HPDE6-E6E7 (cell line): ENCODE measurements around the gene ACE2.
"Not testable (repeated sequence)": the region's sequence is repeated elsewhere in the genome, so short reads cannot be mapped to it uniquely, and the experiment has no call there.

Experiments used
- DNase-seq: peaks from one replicate; pipeline ENCODE4 v3.0.0; 2011; ENCODE audit warnings: missing footprints; ENCODE audit errors: extremely low spot score

The ACE2 gene

DNA sequence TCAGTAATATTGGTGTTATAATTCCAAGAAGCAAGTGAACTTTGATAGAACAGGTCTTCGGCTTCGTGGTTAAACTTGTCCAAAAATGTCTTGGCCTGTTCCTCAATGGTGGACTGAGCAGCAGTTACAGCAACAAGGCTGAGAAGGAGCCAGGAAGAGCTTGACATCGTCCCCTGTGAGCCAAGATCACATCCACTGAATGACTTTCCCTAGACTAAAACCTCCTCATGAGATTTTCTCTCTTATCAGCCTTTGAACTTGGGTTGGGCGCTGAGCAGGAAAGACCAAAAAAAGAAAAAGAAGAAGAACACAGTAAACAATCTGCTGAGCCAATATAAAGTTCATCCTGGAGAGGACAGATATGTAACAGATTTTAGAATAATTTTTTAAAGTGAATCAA, at the start of gene ACE2:
TSS of gene ACE2 (minus strand) at position 216 of the 400 bp plus-strand sequence. CDS start at position 167, 49 bp downstream.
- no peak for DNase-seq

DNA sequence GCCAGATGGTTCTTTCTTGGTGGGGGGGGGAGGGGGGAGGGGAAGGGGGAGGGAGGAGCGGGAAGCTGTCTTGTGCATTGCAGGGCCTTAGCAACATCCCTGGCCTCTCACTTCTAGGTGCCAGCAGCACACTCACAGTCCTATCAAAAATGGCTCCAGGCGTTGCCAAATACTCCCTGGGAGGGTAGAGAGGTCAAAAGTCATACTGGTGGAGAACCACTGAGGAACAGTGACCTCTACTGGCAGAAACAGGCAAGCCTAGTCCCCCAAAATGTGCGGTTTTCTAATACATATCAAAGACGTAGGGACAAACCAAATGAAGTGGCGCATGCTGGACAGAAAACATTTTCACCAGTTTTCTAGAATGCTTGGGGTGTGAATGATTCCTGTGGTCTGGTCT, 46.8 kb upstream of the ACE2 start:
- DNase-seq: not testable (repeated sequence)

DNA sequence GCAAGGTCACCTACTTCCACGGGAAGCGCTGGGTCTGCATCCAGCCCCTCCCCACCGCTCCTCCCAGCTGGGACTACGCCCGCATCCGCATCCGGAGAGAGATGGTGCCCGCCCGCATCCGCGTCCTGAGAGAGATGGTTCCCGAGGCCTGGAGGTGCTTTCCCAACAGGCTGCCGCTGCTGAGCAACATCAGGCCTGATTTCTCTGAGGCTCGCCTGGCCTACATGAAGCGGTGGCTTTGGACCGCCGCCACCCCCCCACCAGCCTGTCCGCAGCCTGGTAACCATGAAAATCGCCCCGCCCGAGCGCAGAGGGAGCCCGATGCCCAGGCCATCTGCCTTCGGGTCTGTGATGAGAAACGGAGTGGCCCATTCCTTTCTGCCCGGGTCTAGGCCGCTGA, 45.8 kb upstream of the ACE2 start:
- no peak for DNase-seq

DNA sequence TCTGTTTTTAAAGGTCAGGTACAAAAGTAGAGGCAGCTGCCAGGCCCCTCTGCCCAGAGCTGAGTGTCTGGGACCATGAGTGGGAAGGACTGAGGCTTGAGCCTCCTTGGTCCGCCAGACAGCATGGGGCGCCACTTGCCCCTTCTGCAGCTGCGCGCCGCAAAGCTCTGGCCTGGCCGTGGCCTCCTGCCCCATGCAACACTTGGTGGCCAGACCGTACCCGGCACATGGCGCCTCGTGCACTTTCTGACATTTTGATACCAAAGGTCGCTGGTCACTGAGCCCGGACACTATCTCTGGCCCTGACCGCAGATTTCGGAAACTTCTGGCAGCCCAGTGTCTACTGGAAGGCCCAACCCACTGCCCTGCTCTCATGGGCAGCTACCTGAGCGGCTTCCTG, 45.3 kb upstream of the ACE2 start:
- DNase-seq: no peak

DNA sequence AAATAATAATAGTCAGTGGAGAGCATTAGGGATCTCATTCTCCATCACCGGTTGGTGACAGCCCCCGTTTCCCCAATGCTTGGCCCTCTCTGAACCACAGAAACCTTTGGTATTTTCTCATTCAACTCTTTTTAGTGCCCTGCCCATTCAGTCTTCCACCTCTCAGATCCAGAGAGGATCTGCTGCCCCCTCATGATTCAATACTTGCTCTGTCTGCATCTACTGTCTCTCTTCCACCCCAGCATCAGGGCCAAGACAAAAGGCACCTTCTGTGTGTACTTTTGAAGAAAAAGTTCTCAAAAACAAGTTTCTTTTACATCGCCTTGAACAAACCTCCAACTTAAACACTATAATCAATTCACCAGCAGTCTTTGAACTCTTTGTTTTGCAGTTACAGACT, 44.5 kb upstream of the ACE2 start:
- DNase-seq: no peak

DNA sequence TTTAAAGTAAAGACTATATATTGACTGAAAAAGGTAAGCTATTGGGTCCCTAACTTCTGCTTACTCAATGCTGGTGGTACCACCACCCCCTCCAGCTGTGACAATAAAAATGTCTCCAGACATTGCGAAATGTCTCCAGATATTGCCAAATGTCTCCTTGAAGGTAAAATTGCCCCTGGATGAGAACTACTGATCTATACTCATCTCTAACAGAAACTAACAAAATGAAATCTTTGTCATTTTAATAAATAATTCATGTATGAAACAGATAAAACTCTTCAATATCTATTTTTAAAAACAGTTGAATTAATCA, 43.8 kb upstream of the ACE2 start:
- DNase-seq: no peak

DNA sequence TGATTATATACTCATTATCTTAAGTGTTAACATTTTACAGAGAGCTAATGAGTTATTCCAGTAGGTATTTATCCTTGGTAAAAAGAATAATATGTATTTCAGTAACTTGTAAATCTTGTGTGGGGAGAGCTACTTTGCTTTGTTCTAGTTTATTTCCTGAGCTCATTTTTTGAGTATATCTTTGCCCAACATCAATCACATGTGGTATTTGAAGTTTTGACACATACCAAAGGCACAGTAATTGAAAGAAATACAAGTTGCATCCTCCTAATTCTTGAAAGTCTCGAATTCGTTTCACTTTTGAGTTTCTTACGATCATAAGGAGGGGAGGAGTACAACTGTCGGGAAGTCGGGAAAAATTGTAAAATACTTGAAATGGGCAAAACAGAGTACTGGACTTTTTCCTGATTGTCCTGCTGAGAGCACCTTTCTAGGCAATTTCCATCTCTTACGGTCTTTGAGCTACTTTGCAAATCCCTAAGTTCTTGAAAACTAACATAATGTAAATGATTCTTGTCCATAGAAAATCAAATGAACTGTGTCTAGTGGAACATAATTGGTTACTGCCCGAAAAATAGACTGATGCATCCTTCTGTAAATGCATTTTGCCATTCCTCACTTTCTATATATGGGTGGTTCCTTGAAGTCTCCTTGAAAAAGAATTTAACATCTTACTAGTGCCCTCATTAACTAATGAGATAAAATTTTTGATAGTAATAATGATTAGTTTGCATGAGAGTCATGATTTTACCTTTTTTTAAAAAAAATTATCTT, 43.2 kb upstream of the ACE2 start:
- DNase-seq: no peak

DNA sequence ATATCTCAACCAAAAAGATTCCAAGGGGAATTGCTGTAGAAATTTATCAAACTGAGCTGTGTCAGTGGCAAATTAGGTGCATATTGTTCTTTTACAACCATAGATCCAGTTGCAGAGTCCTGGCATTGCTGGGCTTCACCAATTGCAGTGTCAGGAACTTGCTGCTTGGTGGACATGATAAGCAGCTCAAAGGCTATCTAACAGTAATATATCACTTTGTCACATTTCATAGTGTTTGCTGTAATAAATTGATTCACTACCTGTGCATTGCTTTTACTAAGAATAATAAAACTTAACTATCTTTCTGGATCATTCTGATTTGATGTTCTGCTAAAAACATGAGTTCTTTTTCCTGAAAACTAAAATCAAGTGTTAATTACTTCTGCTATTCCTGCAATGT, 30.9 kb upstream of the ACE2 start:
- DNase-seq: no peak

DNA sequence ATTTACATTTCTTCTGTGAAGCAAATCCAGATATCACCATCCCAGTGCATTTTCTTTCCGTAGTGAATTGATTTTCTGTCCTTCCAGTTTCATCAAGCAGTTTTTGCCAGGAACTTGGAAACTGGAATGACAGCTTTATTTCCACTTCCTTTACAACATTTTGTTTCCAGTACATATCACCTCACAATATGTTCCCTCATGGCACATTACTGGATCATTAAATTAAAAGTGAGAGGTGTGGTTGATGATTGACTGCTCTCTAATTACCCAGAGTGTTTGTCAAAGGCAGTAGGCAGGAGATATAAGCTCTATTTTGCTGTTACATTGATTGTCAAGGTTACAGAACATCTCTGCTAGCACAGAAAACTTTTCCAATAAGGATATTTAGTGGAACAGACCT, 22.3 kb upstream of the ACE2 start:
- DNase-seq: no peak

DNA sequence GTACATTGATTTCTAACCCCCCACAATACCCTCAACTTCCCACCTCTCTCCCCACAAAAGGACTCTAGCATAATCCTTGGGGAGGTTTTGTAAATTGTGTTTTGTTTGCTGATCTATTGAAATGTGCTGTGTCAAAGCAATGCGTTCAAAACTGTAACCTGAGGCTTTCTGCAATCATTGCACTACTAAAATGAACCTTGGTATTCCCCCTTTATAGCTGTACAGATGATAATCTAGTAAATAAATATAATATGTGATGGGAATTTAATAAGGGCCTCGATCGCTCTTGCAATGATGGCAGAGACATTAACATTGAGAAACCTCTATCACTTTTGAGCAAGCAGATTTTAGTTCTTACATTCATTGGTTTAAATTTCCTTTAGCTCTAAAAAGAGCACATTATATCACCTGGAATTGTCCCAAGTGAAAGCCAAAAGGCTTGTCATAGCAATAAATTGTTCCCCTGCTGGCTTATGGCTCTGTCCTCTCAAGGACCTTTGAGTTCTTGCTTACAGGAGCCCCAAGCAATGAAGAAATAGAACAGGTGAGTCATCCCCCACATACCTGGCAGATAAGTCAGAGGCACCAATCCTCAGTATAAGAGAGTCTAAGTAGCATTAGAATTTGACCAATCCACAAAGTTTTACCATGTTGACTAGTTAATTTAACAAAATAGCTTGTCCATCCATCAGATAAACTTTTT, 18.4 kb upstream of the ACE2 start:
- peak; percentile 66 for DNase-seq

DNA sequence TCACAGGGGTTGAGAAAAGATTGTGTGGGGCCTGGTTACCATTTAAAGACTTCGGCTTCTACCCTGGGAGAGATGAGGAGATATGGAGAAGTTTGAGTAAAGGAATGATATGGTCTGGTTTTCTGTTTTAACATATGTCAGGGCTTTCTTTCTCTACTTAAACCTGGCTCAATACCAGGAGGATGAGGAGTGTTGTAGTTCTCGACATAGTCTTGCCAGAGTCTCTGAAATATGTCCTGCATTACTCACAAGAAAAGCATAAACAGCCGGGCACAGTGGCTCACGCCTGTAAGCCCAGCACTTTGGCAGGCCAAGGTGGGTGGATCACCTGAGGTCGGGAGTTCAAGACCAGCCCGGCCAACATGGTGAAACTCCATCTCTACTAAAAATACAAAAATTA, 16.4 kb upstream of the ACE2 start:
- DNase-seq: no peak

DNA sequence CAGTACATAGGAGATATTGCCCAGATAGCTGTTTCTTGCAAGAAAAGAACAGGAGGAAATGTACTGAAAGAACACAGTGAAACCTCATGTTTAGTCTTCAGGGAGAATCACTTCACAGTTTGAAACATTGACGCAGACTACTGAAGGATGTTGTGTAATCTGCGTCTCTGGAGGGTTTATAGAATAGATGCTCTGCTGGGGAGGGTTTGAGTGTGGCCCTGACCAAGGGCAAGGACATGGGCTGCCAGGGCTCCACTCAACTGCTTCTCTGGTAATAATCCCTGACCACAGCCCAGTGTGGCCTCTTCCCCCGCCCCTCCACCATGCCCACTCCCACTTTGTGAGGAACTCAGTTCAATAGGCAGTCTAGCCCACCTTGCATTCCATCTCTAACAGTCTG, 15.8 kb upstream of the ACE2 start:
- DNase-seq: no peak

DNA sequence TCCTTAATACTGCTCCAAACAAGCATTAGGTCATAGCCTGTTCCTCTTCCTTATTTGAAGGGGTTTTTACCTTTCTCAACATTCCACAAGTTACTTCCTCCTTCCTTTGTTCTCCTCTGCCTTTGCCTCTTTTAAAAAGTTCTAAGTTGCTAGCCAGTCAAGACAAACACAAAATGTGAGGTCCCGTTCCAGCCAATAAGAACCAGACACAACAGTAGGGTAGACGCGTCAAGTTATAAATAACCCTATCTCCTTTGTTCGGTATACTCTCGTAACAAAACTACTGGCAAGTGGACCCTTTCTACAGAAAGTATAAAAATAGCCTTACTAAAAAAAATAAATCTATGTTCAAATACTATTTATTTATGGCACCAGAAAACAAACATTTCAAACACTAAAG, 6.3 kb upstream of the ACE2 start:
- no peak for DNase-seq

DNA sequence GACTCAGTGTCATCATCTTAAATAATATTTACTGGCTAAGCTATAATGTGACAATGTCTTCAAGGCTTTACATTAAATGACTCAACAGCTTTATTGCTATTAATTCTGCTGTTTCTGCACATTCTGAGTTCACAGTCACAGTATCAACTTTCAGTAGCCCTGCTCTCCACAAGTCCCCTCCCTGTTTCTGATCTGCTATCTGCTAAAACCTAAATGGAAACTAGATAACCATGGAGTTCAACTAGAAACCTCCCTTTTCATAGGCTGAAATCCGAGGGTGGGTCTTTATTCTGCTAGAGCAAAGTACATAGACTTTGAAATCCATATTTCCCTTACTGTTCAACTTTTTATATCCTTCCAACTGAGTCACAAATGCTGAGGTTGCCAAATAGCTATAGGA, 5.4 kb upstream of the ACE2 start:
- DNase-seq: no peak

DNA sequence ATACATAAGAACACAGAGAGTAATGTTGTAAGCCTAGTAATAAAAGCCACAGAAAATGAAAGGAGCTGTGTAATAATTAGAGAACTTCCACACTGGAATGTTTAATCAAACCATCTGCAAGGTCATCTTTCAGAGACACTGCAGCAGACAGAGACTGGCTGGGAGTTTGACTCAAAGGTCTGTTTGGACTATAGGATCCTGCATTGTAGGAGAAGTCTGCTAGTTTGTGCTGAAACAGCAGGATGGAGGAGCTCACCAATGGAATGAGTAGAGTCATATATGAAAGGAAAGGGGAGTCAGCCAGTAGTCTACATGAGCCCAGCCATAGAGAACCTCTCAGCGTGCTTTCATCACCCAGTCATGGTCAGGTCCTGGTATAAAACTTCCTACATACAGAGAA, 4.5 kb upstream of the ACE2 start:
- no peak for DNase-seq

DNA sequence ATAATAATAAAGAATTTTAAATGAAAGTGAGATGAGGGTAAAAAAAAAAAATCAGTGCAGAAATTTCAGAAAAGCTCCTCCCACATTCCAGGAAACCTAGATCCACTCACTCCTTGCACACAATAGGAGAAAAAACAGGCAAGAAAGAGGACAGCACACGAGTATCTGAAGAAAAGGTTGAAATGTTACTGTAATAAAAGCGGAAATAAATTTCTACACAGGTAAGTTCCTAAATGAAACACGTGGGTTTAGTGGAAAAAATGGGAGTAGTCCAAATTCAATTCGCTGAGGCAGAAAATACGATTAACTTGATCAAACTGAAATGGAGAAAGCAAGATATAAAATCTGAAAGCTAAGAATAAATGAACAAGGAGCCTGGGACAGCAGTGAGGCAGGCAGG, 2.0 kb upstream of the ACE2 start:
- no peak for DNase-seq

DNA sequence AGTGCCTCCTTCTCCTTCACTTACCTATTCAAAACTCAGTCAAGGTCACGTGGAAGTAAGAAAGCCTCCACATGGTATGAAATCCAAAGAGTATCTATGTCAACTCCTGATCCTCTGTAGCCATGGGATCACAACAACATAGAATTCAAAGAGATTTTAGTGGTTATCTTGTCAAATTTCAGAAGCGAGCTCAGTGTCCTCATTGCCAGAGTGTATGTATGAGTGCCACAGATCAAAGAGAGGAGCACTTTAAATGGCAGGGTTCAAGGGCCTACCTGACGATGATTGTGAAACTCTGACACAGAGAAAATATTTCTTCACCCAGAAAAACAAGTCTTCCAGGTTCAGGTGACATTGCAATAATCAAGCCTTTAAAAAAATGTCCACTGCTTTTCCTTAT, 1.2 kb upstream of the ACE2 start:
- DNase-seq: no peak

DNA sequence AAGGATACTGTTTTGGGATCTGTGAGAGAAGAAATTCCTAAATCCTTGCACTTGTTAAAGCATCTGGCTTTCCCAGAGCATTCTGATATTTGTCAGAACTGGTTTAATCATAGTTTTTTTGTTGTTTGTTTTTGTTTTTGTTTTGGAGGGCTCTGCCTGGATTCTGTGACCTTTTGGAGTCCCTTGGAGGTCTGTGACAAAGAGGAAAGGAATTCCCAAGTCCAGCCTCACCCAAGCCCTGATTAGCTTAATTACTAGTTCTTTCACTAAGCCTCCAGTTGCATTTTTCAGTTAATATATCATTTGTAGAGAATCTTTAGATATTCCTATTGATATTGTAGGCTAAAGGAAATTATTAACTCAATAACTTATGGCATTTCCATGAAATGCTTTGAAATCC, 711 bp downstream of the ACE2 start:
- no peak for DNase-seq

DNA sequence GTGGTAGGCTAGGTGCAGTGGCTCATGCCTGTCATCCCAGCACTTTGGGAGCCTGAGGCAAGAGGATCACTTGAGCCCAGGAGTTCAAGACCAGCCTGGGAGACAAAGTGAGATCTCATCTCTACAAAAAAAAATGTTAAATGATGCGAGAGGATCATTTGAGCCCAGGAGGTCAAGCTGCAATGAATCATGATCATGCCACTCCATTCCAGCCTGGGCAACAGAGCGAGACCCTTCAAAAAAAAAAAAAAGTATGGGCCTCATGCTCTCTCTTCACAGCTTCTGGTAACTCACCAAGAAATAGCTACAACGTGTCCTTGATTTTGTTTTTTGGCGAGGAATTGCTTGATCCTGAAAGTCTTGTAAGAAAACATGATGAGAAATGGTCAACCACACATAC, 1.3 kb downstream of the ACE2 start:
- DNase-seq: no peak

DNA sequence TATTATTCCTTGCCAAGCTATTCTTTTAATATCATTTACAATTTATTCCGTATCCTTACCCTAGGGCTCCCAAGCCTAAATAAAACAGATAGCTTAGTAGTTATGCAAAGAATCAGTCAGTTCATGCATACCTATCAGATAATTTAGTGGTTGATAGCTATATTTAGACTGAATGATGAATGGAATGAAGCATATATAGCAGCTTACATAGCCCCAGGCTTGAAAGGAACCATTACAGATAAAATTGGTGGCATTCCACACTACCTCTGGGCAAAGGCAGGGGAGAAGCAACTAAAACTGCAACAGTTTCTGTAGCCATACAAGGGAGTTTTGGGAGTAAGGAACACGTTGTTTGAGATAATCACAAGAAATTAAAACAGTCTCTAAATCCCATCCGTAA, 2.7 kb downstream of the ACE2 start:
- DNase-seq: no peak

DNA sequence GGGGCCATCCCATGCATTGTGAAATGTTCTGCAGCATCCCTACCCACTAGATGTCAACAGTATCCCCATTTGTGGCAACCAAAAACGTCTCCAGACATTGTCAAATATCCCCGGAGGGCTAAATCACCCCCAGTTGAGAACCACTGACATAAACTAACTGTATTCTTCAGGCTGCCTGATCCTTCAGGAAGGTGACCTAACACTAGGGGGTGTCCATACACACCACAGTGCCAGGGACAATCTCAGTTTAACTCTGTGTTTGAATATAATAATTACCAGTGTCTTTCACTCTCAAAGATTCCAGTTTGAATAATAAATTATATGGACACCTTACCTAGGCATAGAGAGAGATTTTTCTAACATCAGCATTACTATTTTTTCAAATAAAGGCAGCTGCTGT, 6.4 kb downstream of the ACE2 start:
- peak; percentile 44 for DNase-seq

DNA sequence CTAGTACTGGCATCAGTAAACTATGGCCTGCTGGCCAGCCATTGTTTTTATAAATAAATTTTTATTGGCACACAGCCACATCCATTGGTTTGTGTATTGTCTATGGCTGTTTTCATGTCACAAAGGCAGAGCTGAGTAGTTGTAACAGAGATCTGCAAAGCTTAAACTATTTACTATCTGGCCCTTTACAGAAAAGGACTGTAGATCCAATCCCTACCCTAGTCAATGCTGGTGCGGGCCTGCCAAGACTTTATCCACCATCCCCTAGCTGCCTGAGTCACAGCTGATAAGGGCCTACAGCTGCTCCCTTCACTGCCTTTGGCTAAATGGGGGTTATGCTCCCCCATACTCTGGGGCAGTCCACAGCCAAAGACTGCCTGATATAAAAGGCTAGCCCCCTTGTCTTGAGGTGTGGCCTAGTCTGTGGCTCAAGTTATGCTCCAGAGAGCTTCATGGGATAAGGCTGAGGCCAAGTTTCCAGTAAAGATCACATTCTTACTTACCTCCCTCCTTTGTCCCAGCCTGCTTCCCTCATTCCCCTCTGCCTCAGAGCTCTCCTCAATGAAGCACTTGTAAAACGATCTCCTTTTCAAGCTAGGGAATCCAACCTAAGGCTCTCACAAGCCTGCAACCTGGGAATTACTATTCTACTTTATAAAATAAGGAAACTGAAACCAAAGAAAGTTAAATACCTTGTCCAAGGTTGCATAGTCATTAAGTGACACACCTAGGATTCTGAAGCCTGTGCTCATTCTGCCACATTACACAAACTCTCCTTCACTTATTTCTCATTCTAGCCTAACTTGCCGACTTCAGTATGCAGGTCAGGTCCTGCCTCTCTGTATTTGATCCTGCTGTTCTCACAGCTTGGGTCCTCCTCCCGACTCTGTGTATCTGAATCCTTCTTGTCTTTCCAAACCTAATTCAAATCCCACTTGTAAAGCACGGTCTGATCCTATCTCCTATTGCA, 20.7 kb downstream of the ACE2 start:
- DNase-seq: peak; percentile 33

DNA sequence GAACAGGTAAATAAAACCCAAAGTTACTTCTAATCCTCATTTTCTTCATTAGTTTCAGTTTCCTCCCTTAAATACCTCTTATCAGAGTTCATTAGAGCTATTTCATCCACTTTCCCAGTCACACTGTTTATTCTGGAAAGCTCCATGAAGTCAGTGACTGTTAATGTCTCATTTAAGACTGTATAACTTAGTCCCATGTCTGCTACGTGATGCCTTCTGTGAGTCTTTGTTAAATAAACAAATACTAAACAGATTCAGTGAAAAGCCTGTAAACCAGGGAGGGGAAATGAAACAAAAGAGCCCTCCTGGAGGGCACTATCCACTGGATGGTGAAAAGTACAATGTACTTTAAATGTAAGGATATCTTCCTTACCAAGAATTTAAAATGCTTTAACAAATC, 24.7 kb downstream of the ACE2 start:
- DNase-seq: no peak
